Nephron progenitor cell (in vitro differentiated cells): ENCODE data around the gene C1orf35.

Experiments used
- DNase-seq: peaks from one replicate; pipeline ENCODE4 v3.0.0; 2021
- H3K27ac Mint-ChIP-seq: 2 replicates; pipeline ENCODE4 v1.8.0; 2021; ENCODE audit warnings: mild to moderate bottlenecking, moderate library complexity, mixed read lengths
- H3K27me3 Mint-ChIP-seq: 2 replicates; pipeline ENCODE4 v1.8.0; 2021; ENCODE audit warnings: mild to moderate bottlenecking, low read depth, mixed read lengths; ENCODE audit not compliant: poor library complexity
- H3K36me3 Mint-ChIP-seq: 2 replicates; pipeline ENCODE4 v1.8.0; 2021; ENCODE audit warnings: low read depth, mixed read lengths
- H3K4me1 Mint-ChIP-seq: 2 replicates; pipeline ENCODE4 v1.8.0; 2021; ENCODE audit warnings: mixed read lengths
- H3K4me3 Mint-ChIP-seq: 2 replicates; pipeline ENCODE4 v1.8.0; 2021; ENCODE audit warnings: mild to moderate bottlenecking, moderate library complexity, mixed read lengths
- H3K9me3 Mint-ChIP-seq: 2 replicates; pipeline ENCODE4 v1.8.0; 2021; ENCODE audit warnings: mild to moderate bottlenecking, moderate library complexity, mixed read lengths
- TF ChIP-seq, protein P1 (sequence below): fragments of 200-600 bp; sonication (generic); IDR thresholded peaks from 2 replicates; pipeline ENCODE4 v1.5.0; 2021; ENCODE audit warnings: antibody characterized with exemption

Gene C1orf35

DNA sequence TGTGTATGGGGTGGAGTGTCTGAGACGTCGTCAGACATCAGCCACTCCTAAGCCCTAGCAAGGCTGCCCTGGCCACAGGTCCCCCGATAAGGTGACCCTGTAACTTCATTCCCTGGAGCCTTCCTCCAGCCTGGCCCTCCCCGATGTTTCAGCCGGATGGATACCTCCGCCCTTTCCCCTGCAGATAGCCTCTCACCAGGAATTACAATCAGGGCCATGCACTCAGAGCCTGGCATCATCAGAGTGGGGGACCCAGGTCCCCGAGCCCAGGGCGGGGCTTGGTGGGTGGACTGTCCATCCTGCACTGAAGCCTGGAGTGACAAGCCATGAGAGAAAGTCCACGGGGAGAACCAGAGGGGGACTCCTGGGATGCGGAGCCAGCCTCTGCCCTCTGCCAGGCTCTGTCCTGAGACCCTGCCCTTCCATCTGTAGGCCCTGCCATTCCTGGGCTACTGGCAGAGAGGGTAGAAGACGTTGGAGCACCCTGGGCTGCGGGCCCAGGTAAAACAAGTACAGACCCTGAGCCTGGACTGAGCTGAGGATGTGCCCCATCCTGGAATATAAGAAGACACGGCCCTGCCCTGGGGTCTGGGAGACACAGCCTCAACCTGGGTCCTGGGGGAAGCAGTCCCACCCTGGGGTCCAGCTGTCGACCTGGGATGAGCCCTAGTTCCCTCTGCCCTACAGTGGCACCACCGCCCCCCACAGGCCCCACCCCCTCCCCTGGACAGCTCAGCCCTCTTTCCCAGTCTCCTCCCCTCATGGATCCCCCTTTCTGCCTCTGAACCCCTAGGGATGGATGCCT, 37.4 kb downstream of the C1orf35 start:
- no peak overlapping the region for H3K4me3 Mint-ChIP-seq
- no peak for DNase-seq
- H3K9me3 Mint-ChIP-seq: no peaks in the 10 kb centered on the region
- peaks cover 12% of the 10 kb centered on the region for H3K4me1 Mint-ChIP-seq
- peaks cover 25% of the 10 kb centered on the region for H3K27me3 Mint-ChIP-seq
- H3K27ac Mint-ChIP-seq: no peak overlapping the region
- H3K36me3 Mint-ChIP-seq: no peaks in the 10 kb centered on the region
- TF ChIP-seq, protein P1, sequence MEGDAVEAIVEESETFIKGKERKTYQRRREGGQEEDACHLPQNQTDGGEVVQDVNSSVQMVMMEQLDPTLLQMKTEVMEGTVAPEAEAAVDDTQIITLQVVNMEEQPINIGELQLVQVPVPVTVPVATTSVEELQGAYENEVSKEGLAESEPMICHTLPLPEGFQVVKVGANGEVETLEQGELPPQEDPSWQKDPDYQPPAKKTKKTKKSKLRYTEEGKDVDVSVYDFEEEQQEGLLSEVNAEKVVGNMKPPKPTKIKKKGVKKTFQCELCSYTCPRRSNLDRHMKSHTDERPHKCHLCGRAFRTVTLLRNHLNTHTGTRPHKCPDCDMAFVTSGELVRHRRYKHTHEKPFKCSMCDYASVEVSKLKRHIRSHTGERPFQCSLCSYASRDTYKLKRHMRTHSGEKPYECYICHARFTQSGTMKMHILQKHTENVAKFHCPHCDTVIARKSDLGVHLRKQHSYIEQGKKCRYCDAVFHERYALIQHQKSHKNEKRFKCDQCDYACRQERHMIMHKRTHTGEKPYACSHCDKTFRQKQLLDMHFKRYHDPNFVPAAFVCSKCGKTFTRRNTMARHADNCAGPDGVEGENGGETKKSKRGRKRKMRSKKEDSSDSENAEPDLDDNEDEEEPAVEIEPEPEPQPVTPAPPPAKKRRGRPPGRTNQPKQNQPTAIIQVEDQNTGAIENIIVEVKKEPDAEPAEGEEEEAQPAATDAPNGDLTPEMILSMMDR: no peak

DNA sequence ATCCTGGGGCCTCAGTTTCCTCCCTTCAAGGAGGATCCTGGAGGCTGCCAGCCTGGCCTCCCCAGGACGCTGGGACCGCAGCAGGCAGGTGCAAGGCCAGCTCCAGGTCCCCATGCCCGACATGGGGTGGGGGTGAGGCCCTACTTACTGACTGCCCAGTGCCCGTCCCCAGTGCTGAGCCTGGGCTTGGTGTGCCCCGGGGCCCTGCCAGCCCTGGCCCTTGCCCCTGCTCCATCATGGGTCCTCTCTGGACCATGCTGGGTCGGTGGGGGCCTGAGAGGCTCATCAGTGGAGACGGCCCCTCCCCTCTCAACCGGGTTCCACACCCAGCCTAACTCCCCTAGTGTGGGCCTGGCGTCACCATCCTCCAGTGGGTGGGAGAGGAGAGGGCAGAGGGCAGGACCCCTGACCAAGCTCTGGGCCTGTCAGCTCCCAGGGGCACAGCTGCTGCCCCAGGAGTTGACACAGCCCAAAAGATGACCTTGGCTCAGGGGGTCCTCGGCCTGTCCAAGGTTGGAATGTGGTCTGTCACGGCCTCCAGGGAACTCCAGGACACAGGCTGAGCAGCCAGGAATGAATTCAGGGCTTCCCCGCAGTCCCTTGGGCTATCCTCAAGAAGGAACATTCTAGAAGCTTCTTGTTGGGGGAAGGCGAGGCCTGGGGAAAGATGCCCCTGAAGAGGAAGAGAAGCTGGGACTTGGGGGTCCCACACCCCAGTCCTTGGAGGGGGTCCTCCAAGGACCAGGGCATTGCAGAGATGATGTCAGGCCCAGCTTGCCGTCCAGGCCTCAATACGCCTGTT, 38.2 kb downstream of the C1orf35 start:
- no peak overlapping the region for H3K4me3 Mint-ChIP-seq

DNA sequence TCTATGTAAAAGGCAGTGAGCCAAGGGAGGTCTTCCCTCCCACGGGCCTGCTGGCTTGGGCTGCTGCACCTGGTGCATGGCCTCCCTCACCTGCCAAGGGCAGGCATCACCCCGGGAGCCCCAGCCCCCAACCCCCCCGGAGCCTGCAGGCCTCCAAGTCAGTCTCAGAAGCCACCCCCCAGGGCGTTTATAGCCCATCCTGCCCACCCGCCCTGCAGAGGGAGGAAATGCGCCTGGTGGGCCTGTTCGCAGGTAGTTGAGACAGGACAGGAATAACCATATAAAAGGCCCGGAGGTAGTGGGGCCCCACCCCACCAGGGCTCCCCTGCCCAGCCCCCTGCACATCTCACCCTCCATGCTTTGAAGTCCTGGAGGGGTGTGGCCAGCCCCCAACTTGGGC, 38.8 kb downstream of the C1orf35 start:
- Mint-ChIP-seq H3K9me3 (no peaks in the 10 kb centered on the region), H3K4me3 (no peak overlapping the region), H3K4me1 (peaks cover 12% of the 10 kb centered on the region), H3K27me3 (peaks cover 31% of the 10 kb centered on the region), H3K27ac (no peak overlapping the region), H3K36me3 (no peaks in the 10 kb centered on the region)
- DNase-seq: no peak
- TF ChIP-seq, protein P1: no peak

More for the DNA sequence above, 38.2 kb downstream of the C1orf35 start:
- H3K36me3 Mint-ChIP-seq: no peaks in the 10 kb centered on the region
- no peaks in the 10 kb centered on the region for H3K9me3 Mint-ChIP-seq
- peaks cover 12% of the 10 kb centered on the region for H3K4me1 Mint-ChIP-seq
- H3K27ac Mint-ChIP-seq: no peak overlapping the region
- TF ChIP-seq, protein P1: no peak
- no peak for DNase-seq
- peaks cover 30% of the 10 kb centered on the region for H3K27me3 Mint-ChIP-seq

DNA sequence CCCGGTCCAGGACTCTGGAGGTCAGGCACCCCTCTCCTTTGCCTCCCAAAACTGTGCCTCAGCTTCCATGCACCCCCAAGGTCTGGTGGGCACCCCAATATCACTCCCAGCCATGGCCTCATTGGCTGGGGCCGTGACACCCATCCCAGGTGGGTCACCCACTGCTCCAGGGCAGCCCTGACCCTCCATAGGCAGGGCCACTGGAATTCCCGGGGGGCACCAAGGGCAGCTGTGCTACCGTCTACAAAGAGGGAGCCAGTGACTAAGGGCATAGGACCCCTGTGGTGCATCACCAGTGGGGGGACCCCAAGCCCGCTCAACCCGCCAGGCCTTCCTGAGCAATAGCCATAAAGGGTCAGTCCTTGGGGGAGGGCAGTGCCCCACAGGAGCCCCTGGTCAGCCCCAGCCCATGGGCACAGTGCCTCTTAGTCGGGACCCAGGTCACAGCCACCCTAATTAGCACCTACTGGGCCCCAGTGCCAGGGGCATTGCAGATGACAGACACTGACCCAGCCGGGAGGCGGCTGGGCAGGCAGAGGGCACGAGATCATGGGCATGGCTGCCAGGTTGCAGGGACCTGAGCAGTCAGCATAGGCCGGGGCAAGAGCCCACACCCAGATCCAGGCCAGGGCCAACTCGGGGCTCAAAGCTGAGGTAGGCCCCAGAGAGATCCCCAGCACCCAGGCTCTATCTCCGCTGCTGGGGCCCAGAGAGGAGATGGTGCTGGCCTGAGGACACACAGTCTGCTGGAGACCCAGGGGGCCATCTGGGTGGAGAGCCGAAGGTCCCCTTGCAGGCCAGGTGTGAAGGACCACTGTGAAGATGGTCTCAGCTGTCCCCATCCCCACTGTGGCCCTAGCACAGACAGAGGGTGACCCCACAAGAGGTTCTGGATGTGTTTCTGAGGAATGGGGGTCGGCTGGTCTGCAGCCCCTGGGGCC, 39.6 kb downstream of the C1orf35 start:
- TF ChIP-seq, protein P1: no peak
- no peak for DNase-seq
- Mint-ChIP-seq H3K9me3 (peaks cover under 1% of the 10 kb centered on the region), H3K4me1 (peaks cover 12% of the 10 kb centered on the region), H3K36me3 (no peaks in the 10 kb centered on the region), H3K4me3 (no peak overlapping the region), H3K27ac (no peak overlapping the region), H3K27me3 (peaks cover 39% of the 10 kb centered on the region)

- TF ChIP-seq, protein P1: no peak
- H3K27me3 Mint-ChIP-seq: peaks cover 43% of the 10 kb centered on the region
- H3K36me3 Mint-ChIP-seq: no peaks in the 10 kb centered on the region
- H3K4me1 Mint-ChIP-seq: peaks cover 12% of the 10 kb centered on the region
- no peak overlapping the region for H3K4me3 Mint-ChIP-seq
- H3K9me3 Mint-ChIP-seq: peaks cover 6% of the 10 kb centered on the region
- DNase-seq: no peak
- H3K27ac Mint-ChIP-seq: no peak overlapping the region
These were observed 40.3 kb downstream of the C1orf35 start for GRCh38 chr1:228062812-228063211.
